ENCODE results near the gene ODC1. TPM values are rescaled to one million over a fixed set of nuclear protein-coding genes. Genes with fewer than 3 reads are reported as not detected.
"Not testable (repeated sequence)": the region's sequence is repeated elsewhere in the genome, so short reads cannot be mapped to it uniquely, and the experiment has no call there.

The ODC1 gene
- total RNA-seq, 4 donors from 2014 or later = 70.1 to 158 (median 94.8) TPM

- Histone ChIP-seq H3K27me3 (no peaks in the 10 kb centered on the region), H3K36me3 (peaks cover 0 to 2% (median 0%) of the 10 kb centered on the region in 3 donors), H3K4me1 (peaks cover 0 to 11% (median 2%) of the 10 kb centered on the region in 4 donors), H3K4me3 (no peak overlapping the region), H3K27ac (no peak overlapping the region), H3K9me3 (no peaks in the 10 kb centered on the region)
- no peak for DNase-seq (ENCODE audit: low spot score in 2 of 2)
- TF ChIP-seq, protein P1, sequence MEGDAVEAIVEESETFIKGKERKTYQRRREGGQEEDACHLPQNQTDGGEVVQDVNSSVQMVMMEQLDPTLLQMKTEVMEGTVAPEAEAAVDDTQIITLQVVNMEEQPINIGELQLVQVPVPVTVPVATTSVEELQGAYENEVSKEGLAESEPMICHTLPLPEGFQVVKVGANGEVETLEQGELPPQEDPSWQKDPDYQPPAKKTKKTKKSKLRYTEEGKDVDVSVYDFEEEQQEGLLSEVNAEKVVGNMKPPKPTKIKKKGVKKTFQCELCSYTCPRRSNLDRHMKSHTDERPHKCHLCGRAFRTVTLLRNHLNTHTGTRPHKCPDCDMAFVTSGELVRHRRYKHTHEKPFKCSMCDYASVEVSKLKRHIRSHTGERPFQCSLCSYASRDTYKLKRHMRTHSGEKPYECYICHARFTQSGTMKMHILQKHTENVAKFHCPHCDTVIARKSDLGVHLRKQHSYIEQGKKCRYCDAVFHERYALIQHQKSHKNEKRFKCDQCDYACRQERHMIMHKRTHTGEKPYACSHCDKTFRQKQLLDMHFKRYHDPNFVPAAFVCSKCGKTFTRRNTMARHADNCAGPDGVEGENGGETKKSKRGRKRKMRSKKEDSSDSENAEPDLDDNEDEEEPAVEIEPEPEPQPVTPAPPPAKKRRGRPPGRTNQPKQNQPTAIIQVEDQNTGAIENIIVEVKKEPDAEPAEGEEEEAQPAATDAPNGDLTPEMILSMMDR (IDR thresholded peaks at IDR 0.05) = no peak
- TF ChIP-seq POLR2A (IDR thresholded peaks at IDR 0.05) (no peak), EP300 (IDR thresholded peaks at IDR 0.05) (no peak)
- WGBS, 2 donors = 79% methylated on average over 17 of the region's 17 CpGs
Observed at GRCh38 chr2:10460366-10460796, 12.3 kb upstream of the ODC1 start.

- WGBS, 2 donors = 47 to 54% methylated on average over 11 of the region's 11 CpGs
- H3K4me1 ChIP-seq = peaks cover 0 to 11% (median 2%) of the 10 kb centered on the region in 4 donors
- no peak overlapping the region for H3K4me3 ChIP-seq
- H3K27ac ChIP-seq = no peak overlapping the region
- H3K36me3 ChIP-seq = peaks cover 0 to 12% (median 0%) of the 10 kb centered on the region in 3 donors
- TF ChIP-seq, protein P1 (IDR thresholded peaks at IDR 0.05) = no peak
- TF ChIP-seq EP300 (IDR thresholded peaks at IDR 0.05) (no peak), POLR2A (IDR thresholded peaks at IDR 0.05) (no peak)
- DNase-seq (ENCODE audit: low spot score in 2 of 2) = peak in 1 of 2 donors; percentile 19
- H3K9me3 ChIP-seq = no peaks in the 10 kb centered on the region
- H3K27me3 ChIP-seq = no peaks in the 10 kb centered on the region
Observed at GRCh38 chr2:10457846-10458598, 9.9 kb upstream of the ODC1 start.

GRCh38 chr2:10457195-10457594, 9.1 kb upstream of the ODC1 start:
- 85 to 87% methylated on average over 3 of the region's 3 CpGs for WGBS, 2 donors
- H3K9me3 ChIP-seq; H3K27me3 ChIP-seq; H3K4me3 ChIP-seq; DNase-seq (ENCODE audit: low spot score in 2 of 2); H3K27ac ChIP-seq: not testable (repeated sequence)
- Histone ChIP-seq H3K36me3 (peaks cover 0 to 12% (median 0%) of the 10 kb centered on the region in 3 donors), H3K4me1 (peaks cover 0 to 14% (median 2%) of the 10 kb centered on the region in 4 donors)

- DNase-seq (ENCODE audit: low spot score in 2 of 2) = no peak
- peaks cover 0 to 19% (median 5%) of the 10 kb centered on the region in 4 donors for H3K4me1 ChIP-seq
- no peak overlapping the region for H3K27ac ChIP-seq
- H3K27me3 ChIP-seq = no peaks in the 10 kb centered on the region
- 83 to 85% methylated on average over 3 to 5 of the region's 7 CpGs for WGBS, 2 donors
- H3K4me3 ChIP-seq = no peak overlapping the region
- peaks cover 0 to 12% (median 0%) of the 10 kb centered on the region in 3 donors for H3K36me3 ChIP-seq
- TF ChIP-seq, protein P1 (IDR thresholded peaks at IDR 0.05) = no peak
- TF ChIP-seq POLR2A (IDR thresholded peaks at IDR 0.05) (no peak), EP300 (IDR thresholded peaks at IDR 0.05) (no peak)
- H3K9me3 ChIP-seq = no peaks in the 10 kb centered on the region
Observed at GRCh38 chr2:10454505-10454904, 6.4 kb upstream of the ODC1 start.

GRCh38 chr2:10453905-10454298, 5.8 kb upstream of the ODC1 start:
- Histone ChIP-seq H3K27me3 (no peaks in the 10 kb centered on the region), H3K4me1 (peaks cover 0 to 24% (median 9%) of the 10 kb centered on the region in 4 donors), H3K4me3 (no peak overlapping the region), H3K9me3 (no peaks in the 10 kb centered on the region), H3K27ac (no peak overlapping the region), H3K36me3 (peaks cover 0 to 12% (median 0%) of the 10 kb centered on the region in 3 donors)
- DNase-seq (ENCODE audit: low spot score in 2 of 2) = no peak
- WGBS, 2 donors = 94% methylated on average over 4 to 9 of the region's 9 CpGs
- TF ChIP-seq, protein P1 (IDR thresholded peaks at IDR 0.05) = no peak
- no peak for TF ChIP-seq POLR2A (IDR thresholded peaks at IDR 0.05)
- no peak for TF ChIP-seq EP300 (IDR thresholded peaks at IDR 0.05)

Data from tibial nerve (tissue), 4 donors.